Trophoblast cell (in vitro differentiated cells and primary cell): ENCODE measurements around the gene IPO11.

Experiments used
- DNase-seq, 2 donors: peaks; one replicate each; pipeline ENCODE4 v3.0.0-alpha.2; 2016
- H2AFZ ChIP-seq: 2 replicates; pipeline ENCODE4 v1.6.1; 2013; ENCODE audit warnings: low read length, moderate library complexity, mild to moderate bottlenecking; ENCODE audit not compliant: insufficient read depth, poor library complexity
- H2AK5ac ChIP-seq: 2 replicates; pipeline ENCODE4 v1.6.1; 2013; ENCODE audit warnings: mild to moderate bottlenecking, low read length
- H2BK120ac ChIP-seq: 2 replicates; pipeline ENCODE4 v1.6.1; 2013; ENCODE audit warnings: low read length, mild to moderate bottlenecking, moderate library complexity; ENCODE audit not compliant: insufficient read depth, poor library complexity
- H2BK12ac ChIP-seq: 2 replicates; pipeline ENCODE4 v1.6.1; 2013; ENCODE audit warnings: mild to moderate bottlenecking, low read length, moderate library complexity
- H2BK5ac ChIP-seq: 2 replicates; pipeline ENCODE4 v1.6.1; 2013; ENCODE audit warnings: low read length, low read depth, moderate library complexity, mild to moderate bottlenecking; ENCODE audit not compliant: poor library complexity
- H3K14ac ChIP-seq: 2 replicates; pipeline ENCODE4 v1.6.1; 2013; ENCODE audit warnings: mild to moderate bottlenecking, low read length
- H3K18ac ChIP-seq: 2 replicates; pipeline ENCODE4 v1.6.1; 2013; ENCODE audit warnings: mild to moderate bottlenecking, low read length
- H3K23ac ChIP-seq: 2 replicates; pipeline ENCODE4 v1.6.1; 2013; ENCODE audit warnings: low read length
- H3K27ac ChIP-seq: 2 replicates; pipeline ENCODE4 v1.5.1; 2013; ENCODE audit warnings: low read depth, mild to moderate bottlenecking, inconsistent platforms, low read length, moderate library complexity
- H3K27me3 ChIP-seq: 2 replicates; pipeline ENCODE4 v1.6.1; 2013; ENCODE audit warnings: inconsistent platforms, mild to moderate bottlenecking, low read length, moderate library complexity; ENCODE audit not compliant: insufficient read depth
- H3K36me3 ChIP-seq, 2 experiments: 1 replicate in 1 of 2; 2 replicates in 1 of 2; pipeline ENCODE4 v1.6.1; 2013; ENCODE audit warnings: low read length in 2 of 2, mild to moderate bottlenecking in 2 of 2, moderate library complexity in 1 of 2; ENCODE audit not compliant: insufficient read depth in 2 of 2, control insufficient read depth in 1 of 2
- H3K4ac ChIP-seq: 2 replicates; pipeline ENCODE4 v1.6.1; 2013; ENCODE audit warnings: low read depth, mild to moderate bottlenecking, low read length, moderate library complexity
- H3K4me1 ChIP-seq, 2 experiments: 1 replicate in 1 of 2; 2 replicates in 1 of 2; pipeline ENCODE4 v1.6.1; 2013; ENCODE audit warnings: low read length in 2 of 2, mild to moderate bottlenecking in 2 of 2, moderate library complexity in 1 of 2; ENCODE audit not compliant: insufficient read depth in 2 of 2, control insufficient read depth in 1 of 2
- H3K4me2 ChIP-seq: 2 replicates; pipeline ENCODE4 v1.6.1; 2013; ENCODE audit warnings: inconsistent platforms, mild to moderate bottlenecking, low read length, moderate library complexity
- H3K4me3 ChIP-seq: 2 replicates; pipeline ENCODE4 v1.5.1; 2013; ENCODE audit warnings: mild to moderate bottlenecking, low read depth, low read length, inconsistent platforms
- H3K79me1 ChIP-seq: one replicate; pipeline ENCODE4 v1.6.1; 2013; ENCODE audit warnings: low read length
- H3K79me2 ChIP-seq: 2 replicates; pipeline ENCODE4 v1.6.1; 2013; ENCODE audit warnings: low read length, mild to moderate bottlenecking; ENCODE audit not compliant: control insufficient read depth, insufficient read depth, poor library complexity
- H3K9ac ChIP-seq: 2 replicates; pipeline ENCODE4 v1.6.1; 2013; ENCODE audit warnings: mild to moderate bottlenecking, low read length
- H3K9me3 ChIP-seq: 2 replicates; pipeline ENCODE4 v1.6.1; 2013; ENCODE audit warnings: low read depth, mild to moderate bottlenecking, control low read depth, inconsistent platforms, low read length; ENCODE audit not compliant: insufficient read depth
- H4K12ac ChIP-seq: 2 replicates; pipeline ENCODE4 v1.6.1; 2013; ENCODE audit warnings: low read depth, mild to moderate bottlenecking, low read length, moderate library complexity
- H4K8ac ChIP-seq: 2 replicates; pipeline ENCODE4 v1.6.1; 2013; ENCODE audit warnings: low read depth, mild to moderate bottlenecking, low read length, moderate library complexity
- H4K91ac ChIP-seq: one replicate; pipeline ENCODE4 v1.6.1; 2013; ENCODE audit warnings: low read depth, mild to moderate bottlenecking, low read length, moderate library complexity
- WGBS: extraction: QIAGEN DNeasy Blood & Tissue Kit; methylation state at CpG from one replicate; pipeline ENCODE4 v1.1.7; 2013; ENCODE audit warnings: missing lambda C conversion rate; ENCODE audit not compliant: insufficient read length, insufficient coverage; ENCODE audit errors: extremely low coverage; 5-methylcytosine and 5-hydroxymethylcytosine counted together

Gene IPO11

DNA sequence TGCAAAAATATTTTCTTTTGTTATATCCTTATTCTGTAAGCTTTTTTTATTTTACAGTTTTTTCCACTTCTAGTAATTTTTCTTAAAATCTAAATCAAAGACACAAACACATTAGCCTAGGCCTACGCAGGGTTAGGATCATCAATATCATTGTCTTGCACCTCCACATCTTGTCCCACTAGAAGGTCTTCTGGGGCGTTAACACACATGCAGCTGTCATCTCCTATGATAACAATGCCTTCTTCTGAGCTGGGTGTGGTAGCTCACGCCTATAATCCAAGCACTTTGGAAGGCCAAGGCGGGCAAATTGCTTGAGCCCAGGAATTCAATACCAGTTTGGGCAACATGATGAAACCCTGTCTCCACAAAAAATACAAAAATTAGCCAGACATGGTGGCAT, 87.2 kb downstream of the IPO11 start:
- Histone ChIP-seq H3K4me3 (no peak overlapping the region), H3K27ac (no peak overlapping the region), H2AFZ (no peak overlapping the region), H3K79me2 (no peaks in the 10 kb centered on the region), H3K27me3 (no peaks in the 10 kb centered on the region), H2BK120ac (no peak overlapping the region), H3K23ac (no peak overlapping the region), H3K9ac (no peak overlapping the region), H3K14ac (no peak overlapping the region), H4K8ac (no peak overlapping the region), H3K4me1 (no peaks in the 10 kb centered on the region), H2BK12ac (no peak overlapping the region), H3K4ac (no peak overlapping the region), H4K91ac (no peak overlapping the region), H2BK5ac (no peak overlapping the region), H2AK5ac (no peak overlapping the region), H3K4me2 (no peak overlapping the region), H3K18ac (no peak overlapping the region), H3K36me3 (no peaks in the 10 kb centered on the region), H3K79me1 (no peaks in the 10 kb centered on the region), H3K9me3 (no peaks in the 10 kb centered on the region), H4K12ac (no peak overlapping the region)
- no peak for DNase-seq
- no CpG with 5 or more reads among the region's 4 CpGs for WGBS

DNA sequence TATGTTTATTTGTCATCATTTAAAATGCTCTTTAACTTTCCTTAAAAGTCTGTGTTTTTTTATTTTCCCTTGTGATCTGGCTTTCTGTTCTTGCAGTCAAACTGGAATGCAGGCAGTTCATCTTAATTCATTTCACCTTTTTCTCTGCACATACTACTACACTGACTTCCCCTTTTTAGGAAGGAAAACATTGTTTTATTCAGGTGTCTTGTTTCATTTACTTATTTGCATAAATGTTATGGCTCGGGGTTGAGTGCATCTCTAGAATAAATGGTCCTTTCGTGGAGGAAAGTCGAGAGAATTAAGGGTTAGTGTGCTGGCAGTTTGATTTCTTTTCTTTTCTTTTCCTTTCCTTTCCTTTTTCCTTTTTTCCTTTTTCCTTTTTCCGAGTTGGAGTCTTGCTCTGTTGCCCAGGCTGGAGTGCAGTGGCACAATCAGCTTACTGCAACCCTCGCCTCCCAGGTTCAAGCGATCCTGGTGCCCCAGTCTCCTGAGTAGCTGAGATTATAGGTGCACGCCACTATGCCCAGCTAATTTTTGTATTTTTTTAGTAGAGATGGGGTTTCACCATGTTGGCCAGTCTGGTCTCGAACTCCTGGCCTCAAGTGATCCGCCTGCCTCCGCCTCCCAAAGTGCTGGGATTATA, 90.0 kb downstream of the IPO11 start:
- H4K12ac ChIP-seq, result no peak overlapping the region
- no peak overlapping the region for H3K9ac ChIP-seq
- no peak for DNase-seq
- H3K27me3 ChIP-seq, result no peaks in the 10 kb centered on the region
- H2BK5ac ChIP-seq, result no peak overlapping the region
- H2AFZ ChIP-seq, result no peak overlapping the region
- H4K91ac ChIP-seq, result no peak overlapping the region
- no peak overlapping the region for H3K4ac ChIP-seq
- H3K79me2 ChIP-seq, result no peaks in the 10 kb centered on the region
- no peak overlapping the region for H3K27ac ChIP-seq
- no peak overlapping the region for H2BK12ac ChIP-seq
- no peak overlapping the region for H3K4me3 ChIP-seq
- no peak overlapping the region for H3K14ac ChIP-seq
- H3K36me3 ChIP-seq, result no peaks in the 10 kb centered on the region
- H2AK5ac ChIP-seq, result no peak overlapping the region
- H3K4me2 ChIP-seq, result no peak overlapping the region
- no peak overlapping the region for H3K23ac ChIP-seq
- H4K8ac ChIP-seq, result no peak overlapping the region
- WGBS, result no CpG with 5 or more reads among the region's 10 CpGs
- H3K4me1 ChIP-seq, result no peaks in the 10 kb centered on the region
- H2BK120ac ChIP-seq, result no peak overlapping the region
- H3K79me1 ChIP-seq, result no peaks in the 10 kb centered on the region
- H3K18ac ChIP-seq, result no peak overlapping the region
- H3K9me3 ChIP-seq, result no peaks in the 10 kb centered on the region

DNA sequence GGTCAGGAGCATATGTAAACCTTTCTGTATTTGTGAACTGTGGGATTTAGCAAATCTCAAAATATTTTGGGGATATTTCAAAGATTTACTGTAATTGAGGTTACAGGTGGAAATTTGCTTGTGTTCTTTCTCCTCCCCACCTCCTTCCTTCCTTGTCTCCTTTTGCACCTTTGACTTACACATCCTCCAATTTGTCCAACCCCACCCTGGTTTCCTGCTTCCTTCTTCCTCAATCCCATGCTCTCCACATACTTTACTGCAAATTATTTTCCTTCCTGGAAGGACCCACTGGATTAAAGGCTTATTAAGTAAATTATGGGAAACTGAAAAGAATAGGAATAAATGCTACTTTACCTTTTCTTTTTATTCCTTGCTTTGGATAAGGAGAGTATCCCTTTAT, 91.6 kb downstream of the IPO11 start:
- Histone ChIP-seq H3K4ac (no peak overlapping the region), H3K79me1 (no peaks in the 10 kb centered on the region), H3K36me3 (peaks cover 0 to 2% of the 10 kb centered on the region in 2 experiments), H3K23ac (no peak overlapping the region), H3K4me1 (no peaks in the 10 kb centered on the region), H4K91ac (no peak overlapping the region), H3K27me3 (no peaks in the 10 kb centered on the region), H3K4me2 (no peak overlapping the region), H3K9ac (no peak overlapping the region), H2BK120ac (no peak overlapping the region), H2AFZ (no peak overlapping the region), H3K4me3 (no peak overlapping the region), H4K8ac (no peak overlapping the region), H2BK12ac (no peak overlapping the region), H4K12ac (no peak overlapping the region), H2BK5ac (no peak overlapping the region), H3K18ac (no peak overlapping the region), H3K79me2 (no peaks in the 10 kb centered on the region), H3K27ac (no peak overlapping the region), H3K9me3 (no peaks in the 10 kb centered on the region), H3K14ac (no peak overlapping the region), H2AK5ac (no peak overlapping the region)
- no peak for DNase-seq

DNA sequence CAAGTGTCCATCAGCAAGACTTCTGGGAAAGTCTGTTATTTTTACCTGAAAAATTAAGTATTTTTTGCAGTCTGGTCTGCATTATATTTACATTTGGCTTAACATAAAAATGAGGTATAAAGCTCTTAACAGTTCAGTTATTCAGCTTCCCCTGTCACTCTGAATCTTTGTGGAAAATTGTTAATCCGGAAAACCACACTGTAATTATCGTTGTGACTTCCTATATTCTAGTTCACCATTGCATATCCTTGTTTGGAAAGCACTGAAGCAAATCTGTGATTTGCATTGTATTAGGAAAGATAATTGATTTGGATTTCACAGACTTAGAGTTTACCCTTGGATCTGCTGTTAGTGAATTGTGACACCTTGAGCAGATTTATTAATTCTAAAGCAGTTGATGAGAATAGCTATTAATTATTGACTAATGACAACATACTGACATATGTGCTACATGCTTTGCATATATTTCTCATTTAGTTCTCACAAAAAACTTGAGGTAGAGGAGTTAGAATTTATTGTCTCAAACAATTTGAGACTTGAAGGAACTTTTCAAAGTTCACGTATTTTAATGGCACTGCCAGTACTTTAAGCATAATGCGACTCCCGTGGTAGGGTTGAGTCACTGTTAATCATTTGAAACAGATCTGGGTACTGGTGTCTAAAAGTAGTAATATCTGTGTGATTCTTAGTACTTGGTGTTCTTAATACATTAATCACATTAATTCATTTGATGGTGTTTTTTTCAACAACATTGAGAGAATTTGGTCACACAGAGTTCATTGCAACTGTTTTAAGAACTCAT, 94.3 kb downstream of the IPO11 start:
- Histone ChIP-seq H2AK5ac (no peak overlapping the region), H3K79me2 (no peaks in the 10 kb centered on the region), H4K8ac (no peak overlapping the region), H3K27me3 (no peaks in the 10 kb centered on the region), H3K4me1 (no peaks in the 10 kb centered on the region), H3K4ac (no peak overlapping the region), H2AFZ (no peak overlapping the region), H3K14ac (no peak overlapping the region), H3K9me3 (no peaks in the 10 kb centered on the region), H4K91ac (no peak overlapping the region), H3K4me2 (no peak overlapping the region), H3K9ac (no peak overlapping the region), H3K36me3 (peaks cover 0 to 4% of the 10 kb centered on the region in 2 experiments), H2BK12ac (no peak overlapping the region), H3K79me1 (no peaks in the 10 kb centered on the region), H3K18ac (no peak overlapping the region), H4K12ac (no peak overlapping the region), H3K27ac (no peak overlapping the region), H3K23ac (no peak overlapping the region), H3K4me3 (no peak overlapping the region), H2BK120ac (no peak overlapping the region), H2BK5ac (no peak overlapping the region)
- no CpG with 5 or more reads among the region's 5 CpGs for WGBS
- DNase-seq, result no peak
